NCI-H460 (cell line): ENCODE results near the gene DNER. TPM values are rescaled to one million over a fixed set of nuclear protein-coding genes. Genes with fewer than 3 reads are reported as not detected.
"Not testable (repeated sequence)": the region's sequence is repeated elsewhere in the genome, so short reads cannot be mapped to it uniquely, and the experiment has no call there.

Experiments used
- DNase-seq: peaks from one replicate; pipeline ENCODE4 v3.0.0-alpha.2; 2016; ENCODE audit warnings: low read depth; ENCODE audit errors: extremely low read depth
- total RNA-seq: library from RNA; depleted of rRNA; stranded (reverse); fragments of >200 nt; shearing (Covaris generic); gene quantifications from 2 replicates; pipeline ENCODE4 v1.2.3, GENCODE V29; 2014

DNER gene
- total RNA-seq, 1 experiment from 2014 or later, result 111 TPM

DNA sequence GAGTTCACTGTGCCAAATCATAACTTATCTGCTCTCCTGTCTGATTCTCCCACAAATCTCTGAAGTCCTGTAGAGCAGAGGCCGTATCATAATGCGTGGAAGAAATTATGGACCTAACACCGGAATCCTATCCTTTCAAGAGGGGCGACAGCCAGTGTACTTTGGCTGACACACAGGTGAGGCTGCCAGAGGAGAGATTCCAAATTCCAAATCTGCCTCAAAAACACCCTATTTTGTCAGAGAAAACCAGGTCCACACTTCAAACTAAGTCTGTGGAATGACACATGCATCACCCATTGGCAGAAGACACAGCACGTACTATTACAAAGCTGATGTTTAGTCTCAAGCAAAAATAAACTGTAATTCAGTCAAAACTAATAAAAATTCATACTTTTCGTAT is 304.1 kb downstream of the DNER start:
- no peak for DNase-seq

GRCh38 chr2:229409751-229410181 is 304.6 kb downstream of the DNER start:
- peak; percentile 96 for DNase-seq

- DNase-seq, result peak; percentile 41
Observed at GRCh38 chr2:229408962-229409361, 305.4 kb downstream of the DNER start.

- peak; percentile 99 for DNase-seq
Observed at GRCh38 chr2:229408356-229408755, 306.0 kb downstream of the DNER start.

DNA sequence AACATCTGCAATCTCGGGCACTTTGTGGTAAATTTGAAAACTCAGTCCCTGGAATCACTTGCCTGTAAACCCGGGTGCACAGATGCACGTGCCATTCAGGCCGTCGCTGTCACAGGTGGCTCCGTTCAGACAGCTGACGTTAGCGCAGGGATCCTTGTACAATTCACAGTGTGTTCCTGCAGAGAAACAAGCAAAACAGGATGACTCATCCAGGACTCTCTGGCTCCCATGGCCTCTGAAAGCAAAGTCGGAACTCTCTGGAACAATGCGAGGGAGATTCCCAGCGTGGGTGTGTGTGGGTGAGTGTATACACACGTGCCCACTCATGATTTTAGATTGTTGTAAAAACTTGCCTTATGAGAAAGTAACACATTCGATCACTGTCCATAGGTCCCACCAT is 307.2 kb downstream of the DNER start:
- peak; percentile 93 for DNase-seq

DNA sequence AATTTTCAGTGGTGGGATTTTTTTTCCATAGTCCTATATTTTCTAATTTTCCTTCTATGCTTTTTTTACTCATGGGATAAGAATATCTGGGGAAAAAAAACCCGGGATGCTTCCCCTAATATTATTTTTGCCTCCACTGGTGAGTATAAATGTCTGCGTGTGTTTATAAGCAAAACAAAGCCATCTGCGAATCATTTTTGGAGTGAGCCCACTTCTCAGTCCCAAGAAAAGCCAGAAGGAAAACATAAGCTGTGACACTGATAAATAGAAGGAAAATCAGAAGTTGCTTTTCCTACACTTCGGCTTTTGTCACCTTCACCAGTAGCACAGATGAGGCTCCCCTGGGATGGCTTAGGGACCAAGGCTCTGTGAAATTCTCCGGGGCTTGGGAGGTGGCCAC is 308.6 kb downstream of the DNER start:
- DNase-seq, result no peak

DNA sequence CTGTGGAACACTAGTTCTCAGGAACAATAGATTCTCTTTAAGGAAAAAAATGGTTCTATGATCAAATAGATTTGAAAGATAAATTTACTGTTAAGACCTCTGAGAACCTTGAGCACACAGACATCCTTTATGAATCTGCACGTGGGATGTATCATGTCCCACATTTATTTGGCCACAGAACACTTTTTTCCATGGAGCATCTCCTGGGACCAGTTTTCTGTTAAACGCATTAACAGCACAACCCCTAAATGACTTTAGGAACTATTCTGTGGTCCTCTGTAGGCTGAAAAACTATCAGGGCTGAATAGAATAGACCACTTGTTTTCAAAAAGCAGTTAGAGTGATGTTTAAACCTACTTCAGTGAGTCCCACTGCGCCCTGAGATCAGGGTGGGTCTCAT is 311.1 kb downstream of the DNER start:
- DNase-seq, result no peak

GRCh38 chr2:229401171-229401865 is 313.0 kb downstream of the DNER start:
- DNase-seq, result no peak

DNA sequence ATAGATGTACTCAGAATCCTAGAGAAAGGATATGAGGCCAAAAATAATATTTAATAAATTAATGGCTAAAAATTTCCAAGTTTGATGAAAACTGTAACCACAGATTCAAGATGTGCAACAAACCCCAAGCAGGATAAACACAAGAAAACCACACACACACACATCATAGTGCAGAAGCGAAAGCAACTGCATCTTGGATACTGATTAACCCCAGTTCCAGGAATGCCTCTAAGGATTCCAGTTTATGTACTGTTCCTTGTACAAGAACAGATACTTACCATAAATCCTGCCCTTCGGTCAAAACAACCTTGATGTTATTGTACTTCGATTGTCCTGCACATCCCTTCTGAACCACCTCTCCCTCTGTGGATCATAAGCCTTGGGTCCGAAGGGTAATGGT is 320.4 kb downstream of the DNER start:
- no peak for DNase-seq

DNA sequence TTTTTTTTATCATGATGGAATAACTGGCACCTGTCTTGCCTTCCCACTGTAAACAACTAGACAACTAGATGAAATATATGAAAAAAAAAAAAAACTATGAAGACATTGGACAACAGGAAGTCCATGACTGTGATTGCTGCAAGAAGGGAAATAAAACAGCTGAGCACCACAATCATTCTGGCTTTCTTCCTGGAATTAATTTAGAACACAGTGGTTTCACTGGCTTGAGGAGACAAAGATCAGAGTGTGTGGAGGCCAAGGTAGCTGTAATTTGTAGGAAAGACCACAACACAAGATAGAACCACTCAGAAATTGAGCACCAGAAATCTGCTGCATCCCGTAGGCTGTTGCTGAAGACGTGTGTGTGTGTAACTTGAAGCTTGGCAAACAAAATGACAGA is 322.2 kb downstream of the DNER start:
- no peak for DNase-seq

DNA sequence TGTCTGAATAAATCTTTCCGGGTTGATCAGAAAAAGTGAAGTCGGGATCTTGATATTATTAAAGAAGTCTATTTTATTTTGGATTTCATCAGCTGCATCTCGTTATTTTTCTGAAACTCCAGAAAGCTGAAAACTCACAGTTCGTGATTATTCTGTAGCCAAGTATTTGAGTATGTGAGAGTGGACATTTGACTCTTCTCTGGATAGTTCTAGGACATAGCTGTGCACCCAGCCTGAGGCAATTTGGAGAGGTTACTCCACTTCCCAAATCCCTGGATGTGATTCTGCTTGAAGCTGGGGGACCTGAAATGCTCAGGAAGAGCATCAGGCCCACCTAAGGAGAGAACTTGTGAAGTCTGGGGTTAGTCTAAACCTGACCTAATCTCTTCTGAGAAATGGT is 325.6 kb downstream of the DNER start:
- DNase-seq, result no peak

DNA sequence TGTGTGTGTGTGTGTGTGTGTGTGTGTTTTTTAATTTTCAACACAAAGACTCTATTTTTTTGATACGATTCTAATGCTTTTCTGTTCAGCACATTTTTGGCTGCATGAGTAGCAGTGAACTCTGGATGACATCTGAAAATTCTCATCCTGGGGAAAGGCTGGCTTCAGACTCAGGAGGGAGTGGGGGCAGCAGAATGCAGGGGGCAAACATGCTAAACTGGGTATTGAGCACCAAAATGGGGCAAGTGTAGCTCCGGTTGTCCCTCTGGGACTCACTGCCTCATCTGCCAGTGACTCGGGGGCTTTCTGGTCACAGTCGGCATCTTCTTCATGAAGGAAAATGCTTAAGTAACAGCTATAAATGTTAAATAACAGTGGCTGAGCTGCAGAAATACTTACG is 326.5 kb downstream of the DNER start:
- no peak for DNase-seq

DNA sequence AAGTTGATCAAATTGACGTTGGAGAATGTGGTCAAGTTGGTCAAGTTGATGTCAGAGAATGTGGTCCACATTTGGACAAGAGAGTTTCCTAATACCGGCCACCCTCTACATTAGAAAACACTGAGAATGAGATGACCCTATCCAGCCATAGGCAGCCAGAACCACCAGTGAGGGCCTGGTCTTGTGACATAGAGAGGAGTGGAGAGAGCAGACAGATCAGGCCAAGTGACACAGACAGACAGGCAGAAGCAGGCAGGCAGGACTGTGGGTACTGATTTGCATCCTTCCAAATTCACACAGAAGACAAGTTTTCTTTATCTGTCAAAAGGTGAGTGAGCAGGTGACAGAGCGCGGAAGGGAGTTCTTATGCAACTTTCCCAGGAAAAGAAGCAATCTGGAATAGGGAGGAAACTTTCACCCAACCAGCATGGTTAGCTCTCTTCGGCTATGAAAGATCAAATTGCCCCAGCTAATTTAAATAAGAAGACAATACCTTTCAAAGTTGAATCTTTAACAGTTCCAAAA is 334.2 kb downstream of the DNER start:
- DNase-seq, result no peak

DNA sequence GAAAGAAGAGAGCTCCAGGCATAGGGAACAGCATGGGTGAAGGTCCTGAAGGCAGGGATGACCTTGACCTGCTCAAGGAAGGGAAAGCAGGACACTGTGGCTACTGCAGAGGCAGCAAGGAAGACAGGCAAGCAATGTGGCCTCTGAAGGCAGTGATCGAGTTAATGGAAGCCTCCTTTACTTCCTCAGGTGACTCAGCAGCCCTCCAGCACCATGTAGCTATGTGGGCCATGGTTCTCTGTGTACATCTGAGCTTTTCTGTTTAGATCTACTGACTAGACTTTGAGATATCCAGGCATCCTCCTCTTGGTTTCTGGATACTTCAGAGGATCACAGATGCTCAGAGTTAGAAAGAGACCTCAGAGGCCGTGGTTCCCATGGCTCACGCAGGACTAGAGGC is 336.0 kb downstream of the DNER start:
- no peak for DNase-seq

DNA sequence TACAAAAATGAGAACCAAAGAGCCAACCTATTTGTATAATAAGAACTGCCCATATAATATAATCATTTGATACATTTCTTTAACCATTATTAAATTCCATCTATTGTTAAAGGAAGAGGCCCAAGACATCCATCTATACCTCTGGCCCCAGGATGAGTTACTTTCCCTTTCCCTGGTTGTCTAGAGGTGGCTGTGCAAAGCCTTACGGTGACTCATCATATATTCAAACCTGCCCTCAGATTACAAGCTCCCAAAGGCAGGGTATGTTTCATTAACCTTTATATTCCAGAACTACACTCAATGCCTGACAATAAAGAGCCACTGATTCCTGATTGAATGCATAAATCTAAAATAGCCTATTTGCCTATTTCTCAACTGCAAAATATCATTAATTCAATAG is 337.5 kb downstream of the DNER start:
- DNase-seq, result peak; percentile 30

DNA sequence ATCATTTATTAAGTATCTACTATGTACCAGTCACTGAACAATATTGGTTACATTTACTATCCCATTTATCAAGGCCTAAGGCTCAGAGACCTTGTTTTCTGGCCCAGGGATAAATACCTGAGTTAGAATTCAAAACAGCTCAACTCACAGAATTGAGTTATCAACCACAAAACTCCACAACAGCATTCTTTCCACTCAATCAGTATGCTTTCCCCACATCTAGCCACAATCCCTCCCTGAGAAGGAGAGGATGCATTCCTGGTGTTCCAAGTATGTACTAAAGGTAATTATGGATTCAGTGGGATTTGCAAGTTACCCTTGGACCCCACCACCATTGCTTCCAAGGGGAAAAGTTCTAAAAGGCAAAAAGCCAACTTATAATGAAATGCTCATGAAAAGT is 339.1 kb downstream of the DNER start:
- no peak for DNase-seq

DNA sequence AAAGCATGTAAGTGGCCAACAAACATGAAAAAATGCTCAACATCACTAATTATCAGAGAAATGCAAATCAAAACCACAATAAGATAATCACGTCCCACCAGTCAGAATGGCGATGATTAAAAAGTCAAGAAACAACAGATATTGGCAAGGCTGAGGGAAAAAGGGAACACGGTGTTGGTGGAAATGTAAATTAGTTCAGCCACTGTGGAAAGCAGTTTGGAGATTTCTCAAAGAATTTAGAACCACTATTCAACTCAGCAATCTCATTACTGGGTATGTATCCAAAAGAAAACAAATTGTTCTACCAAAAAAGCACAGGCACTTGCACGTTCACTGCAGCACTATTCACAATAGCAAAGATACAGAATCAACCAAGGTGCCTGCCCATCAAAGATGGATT is 341.0 kb downstream of the DNER start:
- DNase-seq, result not testable (repeated sequence)

- no peak for DNase-seq
Observed at GRCh38 chr2:229372207-229372606, 342.1 kb downstream of the DNER start.

GRCh38 chr2:229371086-229371485 is 343.3 kb downstream of the DNER start:
- DNase-seq, result no peak

- no peak for DNase-seq
Observed at GRCh38 chr2:229370509-229370908, 343.8 kb downstream of the DNER start.

GRCh38 chr2:229363185-229363814 is 351.1 kb downstream of the DNER start:
- DNase-seq, result no peak

- no peak for DNase-seq
Observed at GRCh38 chr2:229350883-229351282, 363.5 kb downstream of the DNER start.
